Progenitor cell of endocrine pancreas (in vitro differentiated cells): Measurements from ENCODE around the gene CMC4. TPM values are rescaled to one million over a fixed set of nuclear protein-coding genes. Genes with fewer than 3 reads are reported as not detected.

Experiments
- DNase-seq: peaks from one replicate; pipeline ENCODE4 v3.0.0; 2021; ENCODE audit warnings: low spot score; ENCODE audit not compliant: unreplicated experiment
- H3K27ac Mint-ChIP-seq: 2 replicates; pipeline ENCODE4 v1.8.0; 2021; ENCODE audit warnings: mild to moderate bottlenecking, moderate library complexity, mixed read lengths
- H3K27me3 Mint-ChIP-seq: 2 replicates; pipeline ENCODE4 v1.8.0; 2021; ENCODE audit warnings: mixed read lengths
- H3K36me3 Mint-ChIP-seq: 2 replicates; pipeline ENCODE4 v1.8.0; 2022; ENCODE audit warnings: mixed read lengths; ENCODE audit not compliant: insufficient read depth
- H3K4me1 Mint-ChIP-seq: 2 replicates; pipeline ENCODE4 v1.8.0; 2021; ENCODE audit warnings: low read depth, mixed read lengths
- H3K4me3 Mint-ChIP-seq: 2 replicates; pipeline ENCODE4 v1.8.0; 2021; ENCODE audit warnings: low read depth, mild to moderate bottlenecking, moderate library complexity, mixed read lengths
- H3K9me3 Mint-ChIP-seq: 2 replicates; pipeline ENCODE4 v1.8.0; 2021; ENCODE audit warnings: low read depth, mixed read lengths
- CTCF ChIP-seq: fragments of 200-600 bp; sonication (generic); IDR thresholded peaks from one replicate; pipeline ENCODE4 v1.5.0; 2021; ENCODE audit warnings: antibody characterized with exemption, mild to moderate bottlenecking; ENCODE audit not compliant: unreplicated experiment
- total RNA-seq: library from RNA; stranded (reverse); gene quantifications from 2 replicates; pipeline ENCODE4 v1.2.1, GENCODE V29; 2021

Gene CMC4
- total RNA-seq, 1 donor from 2014 or later, result 4.3 TPM

- no peak for DNase-seq
- peaks cover 11% of the 10 kb centered on the region for H3K9me3 Mint-ChIP-seq
- peaks cover 2% of the 10 kb centered on the region for H3K4me1 Mint-ChIP-seq
- H3K27me3 Mint-ChIP-seq, result no peaks in the 10 kb centered on the region
- H3K27ac Mint-ChIP-seq, result no peak overlapping the region
- H3K36me3 Mint-ChIP-seq, result peaks cover 8% of the 10 kb centered on the region
- no peak overlapping the region for H3K4me3 Mint-ChIP-seq
- TF ChIP-seq CTCF, result no peak
Measured at GRCh38 chrX:155105919-155106318, 35.0 kb upstream of the CMC4 start.

- Mint-ChIP-seq H3K36me3 (peaks cover 22% of the 10 kb centered on the region), H3K9me3 (peaks cover 22% of the 10 kb centered on the region)
- no peak for DNase-seq
Measured at GRCh38 chrX:155094468-155095061, 23.6 kb upstream of the CMC4 start.

GRCh38 chrX:155086961-155087735 lies 16.2 kb upstream of the CMC4 start:
- no peak for TF ChIP-seq CTCF
- Mint-ChIP-seq H3K4me1 (no peaks in the 10 kb centered on the region), H3K27me3 (no peaks in the 10 kb centered on the region), H3K27ac (peak overlapping the region; percentile 4), H3K9me3 (peaks cover 18% of the 10 kb centered on the region), H3K36me3 (peaks cover 13% of the 10 kb centered on the region), H3K4me3 (no peak overlapping the region)
- no peak for DNase-seq

More at GRCh38 chrX:155094468-155095061, 23.6 kb upstream of the CMC4 start:
- no peaks in the 10 kb centered on the region for H3K27me3 Mint-ChIP-seq
- peak; percentile 68 for TF ChIP-seq CTCF
- no peak overlapping the region for H3K27ac Mint-ChIP-seq
- no peaks in the 10 kb centered on the region for H3K4me1 Mint-ChIP-seq
- no peak overlapping the region for H3K4me3 Mint-ChIP-seq

- Mint-ChIP-seq H3K27me3 (no peaks in the 10 kb centered on the region), H3K36me3 (peaks cover 15% of the 10 kb centered on the region), H3K27ac (no peak overlapping the region), H3K9me3 (peaks cover 23% of the 10 kb centered on the region), H3K4me1 (no peaks in the 10 kb centered on the region), H3K4me3 (no peak overlapping the region)
- DNase-seq, result no peak
- TF ChIP-seq CTCF, result peak; percentile 32
Measured at GRCh38 chrX:155086202-155086840, 15.4 kb upstream of the CMC4 start.

GRCh38 chrX:155071694-155072280 lies 851 bp upstream of the CMC4 start:
- H3K4me1 Mint-ChIP-seq, result peaks cover 12% of the 10 kb centered on the region
- peaks cover 8% of the 10 kb centered on the region for H3K9me3 Mint-ChIP-seq
- no peak for DNase-seq
- H3K36me3 Mint-ChIP-seq, result peaks cover 11% of the 10 kb centered on the region
- H3K4me3 Mint-ChIP-seq, result peak overlapping the region; percentile 89
- peak overlapping the region; percentile 97 for H3K27ac Mint-ChIP-seq
- no peaks in the 10 kb centered on the region for H3K27me3 Mint-ChIP-seq
- no peak for TF ChIP-seq CTCF
